Measurements from ENCODE around the gene GNS.

GNS gene

GRCh38 chr12:64740646-64741045 is 18.6 kb downstream of the GNS start:
- no peak for TF ChIP-seq CTCF (IDR thresholded peaks at IDR 0.05; ENCODE audit: low read depth, low read length, missing control alignments)
- no peak for DNase-seq (ENCODE audit: low read depth)
- H3K4me3 ChIP-seq (ENCODE audit: low read depth, low read length): no peak overlapping the region

GRCh38 chr12:64739778-64740177 is 19.4 kb downstream of the GNS start:
- H3K4me3 ChIP-seq (ENCODE audit: low read depth, low read length): no peak overlapping the region
- DNase-seq (ENCODE audit: low read depth): no peak
- no peak for TF ChIP-seq CTCF (IDR thresholded peaks at IDR 0.05; ENCODE audit: low read depth, low read length, missing control alignments)

- no peak for TF ChIP-seq CTCF (IDR thresholded peaks at IDR 0.05; ENCODE audit: low read depth, low read length, missing control alignments)
- no peak for DNase-seq (ENCODE audit: low read depth)
Measured at GRCh38 chr12:64737539-64737938, 21.7 kb downstream of the GNS start.

GRCh38 chr12:64736771-64737170 is 22.4 kb downstream of the GNS start:
- no peak overlapping the region for H3K4me3 ChIP-seq (ENCODE audit: low read depth, low read length)
- TF ChIP-seq CTCF (IDR thresholded peaks at IDR 0.05; ENCODE audit: low read depth, low read length, missing control alignments): no peak
- no peak for DNase-seq (ENCODE audit: low read depth)

More at GRCh38 chr12:64737539-64737938, 21.7 kb downstream of the GNS start:
- H3K4me3 ChIP-seq (ENCODE audit: low read depth, low read length): no peak overlapping the region

GRCh38 chr12:64735442-64735841 is 23.8 kb downstream of the GNS start:
- TF ChIP-seq CTCF (IDR thresholded peaks at IDR 0.05; ENCODE audit: low read depth, low read length, missing control alignments): no peak
- no peak overlapping the region for H3K4me3 ChIP-seq (ENCODE audit: low read depth, low read length)
- no peak for DNase-seq (ENCODE audit: low read depth)

GRCh38 chr12:64733857-64734256 is 25.3 kb downstream of the GNS start:
- TF ChIP-seq CTCF (IDR thresholded peaks at IDR 0.05; ENCODE audit: low read depth, low read length, missing control alignments): no peak
- DNase-seq (ENCODE audit: low read depth): no peak

GRCh38 chr12:64731683-64732082 is 27.5 kb downstream of the GNS start:
- no peak overlapping the region for H3K4me3 ChIP-seq (ENCODE audit: low read depth, low read length)
- TF ChIP-seq CTCF (IDR thresholded peaks at IDR 0.05; ENCODE audit: low read depth, low read length, missing control alignments): no peak
- no peak for DNase-seq (ENCODE audit: low read depth)

More at GRCh38 chr12:64733857-64734256, 25.3 kb downstream of the GNS start:
- H3K4me3 ChIP-seq (ENCODE audit: low read depth, low read length): no peak overlapping the region
